ENCODE results near the gene SNRNP200.

DNA sequence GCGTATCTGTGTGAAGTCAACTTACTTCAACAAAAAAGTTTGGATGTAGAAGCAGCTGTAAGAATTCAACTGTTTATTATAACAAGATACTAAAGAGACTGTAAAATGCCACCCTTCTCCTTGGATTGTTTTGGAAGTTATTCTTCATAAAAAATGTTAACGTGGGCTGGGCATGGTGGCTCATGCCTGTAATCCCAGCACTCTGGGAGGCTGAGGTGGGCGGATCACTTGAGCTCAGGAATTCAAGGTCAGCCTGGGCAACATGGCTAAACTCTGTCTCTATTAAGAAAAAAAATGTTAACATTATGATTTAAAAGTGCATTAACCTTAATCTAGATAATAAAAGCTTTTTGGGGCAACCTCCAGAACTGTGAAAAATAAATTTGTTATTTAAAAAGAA is 31.6 kb downstream of the SNRNP200 start:
- TF ChIP-seq, protein P1, sequence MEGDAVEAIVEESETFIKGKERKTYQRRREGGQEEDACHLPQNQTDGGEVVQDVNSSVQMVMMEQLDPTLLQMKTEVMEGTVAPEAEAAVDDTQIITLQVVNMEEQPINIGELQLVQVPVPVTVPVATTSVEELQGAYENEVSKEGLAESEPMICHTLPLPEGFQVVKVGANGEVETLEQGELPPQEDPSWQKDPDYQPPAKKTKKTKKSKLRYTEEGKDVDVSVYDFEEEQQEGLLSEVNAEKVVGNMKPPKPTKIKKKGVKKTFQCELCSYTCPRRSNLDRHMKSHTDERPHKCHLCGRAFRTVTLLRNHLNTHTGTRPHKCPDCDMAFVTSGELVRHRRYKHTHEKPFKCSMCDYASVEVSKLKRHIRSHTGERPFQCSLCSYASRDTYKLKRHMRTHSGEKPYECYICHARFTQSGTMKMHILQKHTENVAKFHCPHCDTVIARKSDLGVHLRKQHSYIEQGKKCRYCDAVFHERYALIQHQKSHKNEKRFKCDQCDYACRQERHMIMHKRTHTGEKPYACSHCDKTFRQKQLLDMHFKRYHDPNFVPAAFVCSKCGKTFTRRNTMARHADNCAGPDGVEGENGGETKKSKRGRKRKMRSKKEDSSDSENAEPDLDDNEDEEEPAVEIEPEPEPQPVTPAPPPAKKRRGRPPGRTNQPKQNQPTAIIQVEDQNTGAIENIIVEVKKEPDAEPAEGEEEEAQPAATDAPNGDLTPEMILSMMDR (IDR thresholded peaks at IDR 0.05): no peak
- TF ChIP-seq POLR2A (IDR thresholded peaks at IDR 0.05): no peak
